ENCODE measurements around the gene NANS. TPM values are rescaled to one million over a fixed set of nuclear protein-coding genes. Genes with fewer than 3 reads are reported as not detected.

NANS gene
- total and polyA plus RNA-seq, 2 of the 13 experiments (the other 11 are each of a cell fraction or from before 2014, with no cell fraction given) = 86.9 to 203 TPM

DNA sequence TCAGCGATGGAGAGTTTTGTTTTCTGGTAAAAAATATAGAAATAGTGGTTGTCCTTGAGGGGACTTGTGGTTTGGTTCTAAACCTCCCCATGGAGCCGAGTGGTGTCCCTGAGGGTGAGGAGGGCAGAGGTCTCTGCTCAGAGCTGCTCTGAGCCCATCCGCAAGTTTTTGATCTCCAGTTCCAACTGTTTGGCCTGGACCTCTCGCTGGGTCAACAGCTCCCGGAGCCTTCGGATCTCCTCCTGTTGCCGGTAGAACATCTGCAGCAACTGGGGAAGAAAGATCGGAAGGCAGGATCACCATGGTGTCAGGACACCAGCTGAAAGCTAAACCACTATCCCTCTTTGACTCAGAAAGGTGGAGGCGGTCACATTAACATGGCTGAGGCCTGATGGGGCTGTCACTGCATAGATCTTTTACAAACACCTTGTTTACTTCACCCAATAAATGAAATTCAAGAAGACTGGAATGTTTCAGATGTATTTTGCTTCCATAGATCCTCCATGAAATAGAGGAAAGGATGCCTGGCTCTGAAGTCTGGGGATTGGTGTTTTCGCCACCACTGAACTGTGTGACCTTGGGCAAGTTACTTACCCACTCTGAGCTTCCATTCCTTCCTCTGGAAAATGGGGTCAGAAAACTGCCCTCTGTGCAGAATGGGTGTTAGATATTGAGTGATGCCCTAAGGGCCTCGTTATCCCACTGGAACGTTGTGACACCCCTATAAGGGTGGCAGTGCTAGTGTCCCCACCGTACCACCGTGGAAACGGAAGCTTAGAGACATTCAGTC is 68.3 kb downstream of the NANS start (continued):
- TF ChIP-seq, protein P1, sequence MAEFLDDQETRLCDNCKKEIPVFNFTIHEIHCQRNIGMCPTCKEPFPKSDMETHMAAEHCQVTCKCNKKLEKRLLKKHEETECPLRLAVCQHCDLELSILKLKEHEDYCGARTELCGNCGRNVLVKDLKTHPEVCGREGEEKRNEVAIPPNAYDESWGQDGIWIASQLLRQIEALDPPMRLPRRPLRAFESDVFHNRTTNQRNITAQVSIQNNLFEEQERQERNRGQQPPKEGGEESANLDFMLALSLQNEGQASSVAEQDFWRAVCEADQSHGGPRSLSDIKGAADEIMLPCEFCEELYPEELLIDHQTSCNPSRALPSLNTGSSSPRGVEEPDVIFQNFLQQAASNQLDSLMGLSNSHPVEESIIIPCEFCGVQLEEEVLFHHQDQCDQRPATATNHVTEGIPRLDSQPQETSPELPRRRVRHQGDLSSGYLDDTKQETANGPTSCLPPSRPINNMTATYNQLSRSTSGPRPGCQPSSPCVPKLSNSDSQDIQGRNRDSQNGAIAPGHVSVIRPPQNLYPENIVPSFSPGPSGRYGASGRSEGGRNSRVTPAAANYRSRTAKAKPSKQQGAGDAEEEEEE (CRISPR knock-in tag; IDR thresholded peaks at IDR 0.05; ENCODE audit: borderline replicate concordance) = no peak

DNA sequence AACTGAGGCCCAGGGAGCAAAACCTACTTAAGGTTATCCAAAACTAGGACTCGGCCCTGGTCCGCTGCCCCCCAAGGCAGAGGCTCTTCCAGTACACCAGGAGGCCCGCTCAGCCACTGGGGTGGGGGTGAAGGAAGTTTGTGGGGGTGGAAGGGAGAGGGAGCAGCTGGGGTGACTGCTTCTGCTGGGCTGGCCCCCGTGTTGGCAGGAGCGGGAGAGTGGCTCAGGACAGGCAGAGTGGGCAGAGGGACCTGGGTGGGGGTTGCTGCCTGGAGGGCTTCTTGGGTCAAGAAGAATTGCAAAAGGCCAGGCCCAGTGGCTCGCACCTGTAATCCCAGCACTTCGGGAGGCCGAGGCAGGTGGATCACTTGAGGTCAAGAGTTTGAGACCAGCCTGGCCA is 70.7 kb downstream of the NANS start:
- no peak overlapping the region for H3K9ac ChIP-seq (ENCODE audit: insufficient read depth, low read depth, low read length)
- WGBS (ENCODE audit: low lambda C conversion rate) = 100% methylated on average over 7 of the region's 8 CpGs
- DNase-seq (ENCODE audit: low spot score) = no peak
- H4K20me1 ChIP-seq (ENCODE audit: insufficient read depth, low read length) = no peaks in the 10 kb centered on the region
- BruUV-seq (replicated peaks) = no TSS peak
- peaks cover 12 to 48% of the 10 kb centered on the region in 2 experiments; a peak in 4 of 5 replicates for H3K36me3 ChIP-seq (replicated peaks in 1 of 2; ENCODE audit: control insufficient read depth in 1 of 2, insufficient read depth in 2 of 2, low read length in 2 of 2)
- ATAC-seq = no peak
- H3K4me3 ChIP-seq (replicated peaks in 1 of 3; ENCODE audit: insufficient read depth in 1 of 3, low read depth in 2 of 3, low read length in 3 of 3) = no peak overlapping the region
- no peak for FAIRE-seq
- no peak overlapping the region for H3K4me2 ChIP-seq (ENCODE audit: low read depth, low read length)
- H3K79me2 ChIP-seq (ENCODE audit: insufficient read depth, low read length) = no peaks in the 10 kb centered on the region
- CTCF ChIA-PET (ENCODE audit: low intra/inter-chr PET ratio, low total read pairs) = no interaction called here
- no peaks in the 10 kb centered on the region for H3K27me3 ChIP-seq (ENCODE audit: control insufficient read depth in 1 of 2, insufficient read depth in 2 of 2, low read length in 2 of 2)
- no peak overlapping the region for H3K27ac ChIP-seq (ENCODE audit: extremely low read length, insufficient read depth, low read length)
- intact Hi-C loops (cut with micrococcal nuclease; ENCODE audit: unreplicated experiment) = no loop called here
- POLR2A ChIA-PET = no interaction called here
- in situ Hi-C loops (cut with HindIII; ENCODE audit: extremely low pct_ligation_motif_present, low pct_unique_long_range_greater_than_20kb) = no loop called here
- H3K4me1 ChIP-seq (ENCODE audit: insufficient read depth, low read length) = no peaks in the 10 kb centered on the region
- no peaks in the 10 kb centered on the region for H3K9me3 ChIP-seq (ENCODE audit: low read length)
- H2AFZ ChIP-seq (ENCODE audit: low read length) = no peak overlapping the region
- TF ChIP-seq ZNF75D (CRISPR knock-in tag; IDR thresholded peaks at IDR 0.05; ENCODE audit: borderline replicate concordance) = no peak
- no peak for TF ChIP-seq ZNF510 (CRISPR knock-in tag; IDR thresholded peaks at IDR 0.05; ENCODE audit: low read depth)
- TF ChIP-seq, protein P2, sequence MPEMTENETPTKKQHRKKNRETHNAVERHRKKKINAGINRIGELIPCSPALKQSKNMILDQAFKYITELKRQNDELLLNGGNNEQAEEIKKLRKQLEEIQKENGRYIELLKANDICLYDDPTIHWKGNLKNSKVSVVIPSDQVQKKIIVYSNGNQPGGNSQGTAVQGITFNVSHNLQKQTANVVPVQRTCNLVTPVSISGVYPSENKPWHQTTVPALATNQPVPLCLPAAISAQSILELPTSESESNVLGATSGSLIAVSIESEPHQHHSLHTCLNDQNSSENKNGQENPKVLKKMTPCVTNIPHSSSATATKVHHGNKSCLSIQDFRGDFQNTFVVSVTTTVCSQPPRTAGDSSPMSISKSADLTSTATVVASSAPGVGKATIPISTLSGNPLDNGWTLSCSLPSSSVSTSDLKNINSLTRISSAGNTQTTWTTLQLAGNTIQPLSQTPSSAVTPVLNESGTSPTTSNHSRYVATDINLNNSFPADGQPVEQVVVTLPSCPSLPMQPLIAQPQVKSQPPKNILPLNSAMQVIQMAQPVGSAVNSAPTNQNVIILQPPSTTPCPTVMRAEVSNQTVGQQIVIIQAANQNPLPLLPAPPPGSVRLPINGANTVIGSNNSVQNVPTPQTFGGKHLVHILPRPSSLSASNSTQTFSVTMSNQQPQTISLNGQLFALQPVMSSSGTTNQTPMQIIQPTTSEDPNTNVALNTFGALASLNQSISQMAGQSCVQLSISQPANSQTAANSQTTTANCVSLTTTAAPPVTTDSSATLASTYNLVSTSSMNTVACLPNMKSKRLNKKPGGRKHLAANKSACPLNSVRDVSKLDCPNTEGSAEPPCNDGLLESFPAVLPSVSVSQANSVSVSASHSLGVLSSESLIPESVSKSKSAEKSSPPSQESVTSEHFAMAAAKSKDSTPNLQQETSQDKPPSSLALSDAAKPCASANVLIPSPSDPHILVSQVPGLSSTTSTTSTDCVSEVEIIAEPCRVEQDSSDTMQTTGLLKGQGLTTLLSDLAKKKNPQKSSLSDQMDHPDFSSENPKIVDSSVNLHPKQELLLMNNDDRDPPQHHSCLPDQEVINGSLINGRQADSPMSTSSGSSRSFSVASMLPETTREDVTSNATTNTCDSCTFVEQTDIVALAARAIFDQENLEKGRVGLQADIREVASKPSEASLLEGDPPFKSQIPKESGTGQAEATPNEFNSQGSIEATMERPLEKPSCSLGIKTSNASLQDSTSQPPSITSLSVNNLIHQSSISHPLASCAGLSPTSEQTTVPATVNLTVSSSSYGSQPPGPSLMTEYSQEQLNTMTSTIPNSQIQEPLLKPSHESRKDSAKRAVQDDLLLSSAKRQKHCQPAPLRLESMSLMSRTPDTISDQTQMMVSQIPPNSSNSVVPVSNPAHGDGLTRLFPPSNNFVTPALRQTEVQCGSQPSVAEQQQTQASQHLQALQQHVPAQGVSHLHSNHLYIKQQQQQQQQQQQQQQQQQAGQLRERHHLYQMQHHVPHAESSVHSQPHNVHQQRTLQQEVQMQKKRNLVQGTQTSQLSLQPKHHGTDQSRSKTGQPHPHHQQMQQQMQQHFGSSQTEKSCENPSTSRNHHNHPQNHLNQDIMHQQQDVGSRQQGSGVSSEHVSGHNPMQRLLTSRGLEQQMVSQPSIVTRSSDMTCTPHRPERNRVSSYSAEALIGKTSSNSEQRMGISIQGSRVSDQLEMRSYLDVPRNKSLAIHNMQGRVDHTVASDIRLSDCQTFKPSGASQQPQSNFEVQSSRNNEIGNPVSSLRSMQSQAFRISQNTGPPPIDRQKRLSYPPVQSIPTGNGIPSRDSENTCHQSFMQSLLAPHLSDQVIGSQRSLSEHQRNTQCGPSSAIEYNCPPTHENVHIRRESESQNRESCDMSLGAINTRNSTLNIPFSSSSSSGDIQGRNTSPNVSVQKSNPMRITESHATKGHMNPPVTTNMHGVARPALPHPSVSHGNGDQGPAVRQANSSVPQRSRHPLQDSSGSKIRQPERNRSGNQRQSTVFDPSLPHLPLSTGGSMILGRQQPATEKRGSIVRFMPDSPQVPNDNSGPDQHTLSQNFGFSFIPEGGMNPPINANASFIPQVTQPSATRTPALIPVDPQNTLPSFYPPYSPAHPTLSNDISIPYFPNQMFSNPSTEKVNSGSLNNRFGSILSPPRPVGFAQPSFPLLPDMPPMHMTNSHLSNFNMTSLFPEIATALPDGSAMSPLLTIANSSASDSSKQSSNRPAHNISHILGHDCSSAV (CRISPR knock-in tag; IDR thresholded peaks at IDR 0.05; ENCODE audit: borderline replicate concordance) = no peak
- TF ChIP-seq, protein P3, sequence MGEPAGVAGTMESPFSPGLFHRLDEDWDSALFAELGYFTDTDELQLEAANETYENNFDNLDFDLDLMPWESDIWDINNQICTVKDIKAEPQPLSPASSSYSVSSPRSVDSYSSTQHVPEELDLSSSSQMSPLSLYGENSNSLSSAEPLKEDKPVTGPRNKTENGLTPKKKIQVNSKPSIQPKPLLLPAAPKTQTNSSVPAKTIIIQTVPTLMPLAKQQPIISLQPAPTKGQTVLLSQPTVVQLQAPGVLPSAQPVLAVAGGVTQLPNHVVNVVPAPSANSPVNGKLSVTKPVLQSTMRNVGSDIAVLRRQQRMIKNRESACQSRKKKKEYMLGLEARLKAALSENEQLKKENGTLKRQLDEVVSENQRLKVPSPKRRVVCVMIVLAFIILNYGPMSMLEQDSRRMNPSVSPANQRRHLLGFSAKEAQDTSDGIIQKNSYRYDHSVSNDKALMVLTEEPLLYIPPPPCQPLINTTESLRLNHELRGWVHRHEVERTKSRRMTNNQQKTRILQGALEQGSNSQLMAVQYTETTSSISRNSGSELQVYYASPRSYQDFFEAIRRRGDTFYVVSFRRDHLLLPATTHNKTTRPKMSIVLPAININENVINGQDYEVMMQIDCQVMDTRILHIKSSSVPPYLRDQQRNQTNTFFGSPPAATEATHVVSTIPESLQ (CRISPR knock-in tag; conservative IDR thresholded peaks at IDR 0.05) = no peak
- TF ChIP-seq TAF15 (IDR thresholded peaks at IDR 0.05; ENCODE audit: low read depth, low read length, poor library complexity, severe bottlenecking) = no peak
- no peak for TF ChIP-seq SIX1 (CRISPR knock-in tag; IDR thresholded peaks at IDR 0.05; ENCODE audit: borderline replicate concordance)
- TF ChIP-seq ZFP36L2 (CRISPR knock-in tag; IDR thresholded peaks at IDR 0.05) = no peak
- no peak for TF ChIP-seq CC2D1A (CRISPR knock-in tag; IDR thresholded peaks at IDR 0.05)

All from HepG2 (cell line).